ENCODE measurements around the gene GYPA.
"Not testable (repeated sequence)": the region's sequence is repeated elsewhere in the genome, so short reads cannot be mapped to it uniquely, and the experiment has no call there.

Gene GYPA

DNA sequence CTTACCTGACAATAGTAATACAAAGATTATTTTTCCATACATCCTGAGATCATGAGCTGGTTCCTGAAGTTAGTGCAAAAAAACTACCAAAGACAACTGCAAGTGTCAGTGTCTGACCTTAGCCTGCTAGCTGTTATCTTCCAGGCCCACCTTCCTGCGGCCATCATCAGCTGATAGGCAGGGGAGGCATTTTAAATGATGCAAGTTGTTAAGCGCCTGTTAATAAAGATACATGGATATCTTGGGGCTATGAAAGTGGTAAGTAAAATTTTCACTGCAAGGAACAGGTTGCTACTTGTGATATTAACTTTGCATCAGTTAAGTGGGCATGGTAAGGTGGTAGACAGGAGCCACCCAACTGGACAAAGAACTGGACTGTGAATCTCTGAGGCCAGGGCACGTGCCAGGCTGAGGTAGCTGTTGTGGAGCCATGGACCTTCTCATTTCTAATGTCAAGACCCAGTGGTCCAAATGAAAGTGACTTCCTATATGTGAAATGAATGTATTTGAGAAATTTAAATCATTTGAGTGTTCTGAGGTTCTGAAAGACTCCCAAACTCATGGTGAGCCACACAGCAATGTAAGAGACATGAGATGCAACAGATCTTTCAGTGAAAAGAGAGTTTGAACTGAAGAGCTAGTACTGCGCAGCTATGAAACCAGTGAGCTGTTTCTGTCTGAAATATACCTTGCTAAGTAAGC is at the start of gene GYPA:
GYPA (minus strand) TSS at position 125 of the 702 bp plus-strand sequence; CDS start at position 42, 83 bp downstream.
- H3K4me3 ChIP-seq (ENCODE audit: low read depth, low read length): not testable (repeated sequence)

DNA sequence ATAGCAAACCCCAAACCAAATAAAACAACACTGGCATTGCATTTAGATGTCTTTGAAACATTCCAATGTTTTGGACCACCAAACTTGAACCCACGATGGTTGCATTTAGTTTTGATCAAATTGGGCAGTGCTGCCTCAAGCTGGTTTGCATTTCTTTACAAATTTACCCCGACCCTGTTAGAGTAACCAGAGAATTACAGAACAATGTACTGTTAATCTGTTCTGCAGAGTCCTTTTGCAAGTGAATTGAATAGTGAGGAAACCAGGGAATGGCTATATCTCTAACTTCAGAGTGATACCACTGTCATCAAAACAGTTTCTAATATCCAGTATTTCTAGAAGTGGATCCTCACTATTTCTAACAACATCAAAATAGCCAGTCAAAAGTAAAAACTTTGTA is 49.5 kb upstream of the GYPA start:
- H3K4me3 ChIP-seq (ENCODE audit: low read depth, low read length): no peak overlapping the region
- TF ChIP-seq CTCF (IDR thresholded peaks at IDR 0.05; ENCODE audit: borderline replicate concordance, insufficient read depth, low read depth, low read length): no peak

DNA sequence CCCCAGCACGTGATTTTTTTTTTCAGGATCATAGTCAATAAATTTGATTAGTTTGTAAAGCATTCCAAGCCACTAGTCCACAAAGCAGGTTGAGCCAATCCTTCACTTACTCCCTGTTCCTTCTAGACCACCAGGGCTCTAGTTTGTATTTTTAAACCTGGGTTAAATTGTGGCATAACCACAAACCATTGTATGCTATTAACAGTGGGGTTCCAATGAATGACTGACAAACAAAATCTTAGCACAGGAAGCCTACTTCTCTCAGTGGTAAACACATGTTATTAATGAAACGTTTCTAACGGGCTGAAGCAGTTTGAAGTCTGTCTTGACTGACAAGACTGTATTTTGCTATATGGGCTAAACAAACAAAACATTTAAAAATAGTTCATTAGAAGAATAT is 48.6 kb upstream of the GYPA start:
- no peak overlapping the region for H3K4me3 ChIP-seq (ENCODE audit: low read depth, low read length)
- no peak for TF ChIP-seq CTCF (IDR thresholded peaks at IDR 0.05; ENCODE audit: borderline replicate concordance, insufficient read depth, low read depth, low read length)

DNA sequence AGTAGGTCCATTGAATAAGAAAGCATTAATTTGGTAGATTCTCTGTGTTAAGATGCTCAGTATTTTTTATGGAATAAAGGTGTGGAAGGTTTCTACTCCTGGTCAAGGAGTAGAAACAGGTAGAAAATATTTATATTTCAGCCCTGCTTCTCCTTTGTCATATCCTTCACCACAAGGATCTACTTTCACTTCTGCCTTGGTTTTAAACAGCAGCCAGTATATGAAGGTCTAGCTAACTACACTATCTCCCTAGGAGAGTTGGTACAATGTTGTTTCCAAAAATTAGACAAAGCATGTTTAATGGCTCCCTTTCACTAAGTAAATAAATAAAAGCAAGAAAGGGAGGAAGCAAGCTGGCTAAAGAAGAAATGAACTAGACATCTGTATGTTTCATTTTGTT is 44.6 kb upstream of the GYPA start:
- H3K4me3 ChIP-seq (ENCODE audit: low read depth, low read length): no peak overlapping the region
- no peak for TF ChIP-seq CTCF (IDR thresholded peaks at IDR 0.05; ENCODE audit: borderline replicate concordance, insufficient read depth, low read depth, low read length)

GRCh38 chr4:144183165-144183564 is 42.6 kb upstream of the GYPA start:
- TF ChIP-seq CTCF (IDR thresholded peaks at IDR 0.05; ENCODE audit: borderline replicate concordance, insufficient read depth, low read depth, low read length): no peak

DNA sequence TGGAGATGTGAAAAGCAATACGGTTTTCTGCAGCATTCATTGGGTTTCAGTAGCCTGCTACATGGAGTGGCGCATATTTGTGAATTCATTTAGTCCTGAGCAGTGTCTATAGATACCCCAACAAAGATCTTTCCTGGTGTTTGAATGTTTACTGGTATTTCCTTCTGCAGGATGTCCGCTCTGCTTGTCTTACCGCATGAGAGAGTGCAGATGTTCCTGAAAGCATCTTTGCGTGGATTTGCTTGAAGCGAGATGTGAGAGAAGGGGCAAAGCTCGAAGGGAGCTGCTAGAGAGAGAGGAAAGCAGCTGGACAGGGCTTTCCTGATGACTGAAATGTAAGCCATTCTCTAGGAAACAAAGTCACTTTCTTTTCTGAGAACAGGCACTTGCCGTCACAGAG is 40.9 kb upstream of the GYPA start:
- TF ChIP-seq CTCF (IDR thresholded peaks at IDR 0.05; ENCODE audit: borderline replicate concordance, insufficient read depth, low read depth, low read length): no peak
- H3K4me3 ChIP-seq (ENCODE audit: low read depth, low read length): no peak overlapping the region

More at GRCh38 chr4:144183165-144183564, 42.6 kb upstream of the GYPA start:
- H3K4me3 ChIP-seq (ENCODE audit: low read depth, low read length): no peak overlapping the region

GRCh38 chr4:144179152-144179739 is 38.7 kb upstream of the GYPA start:
- H3K4me3 ChIP-seq (ENCODE audit: low read depth, low read length): no peak overlapping the region
- TF ChIP-seq CTCF (IDR thresholded peaks at IDR 0.05; ENCODE audit: borderline replicate concordance, insufficient read depth, low read depth, low read length): no peak

Data from GM12875 (cell line).